GOT3 (cell line): ENCODE results near the gene TCERG1L.

Experiments used
- DNase-seq: peaks from one replicate; lab custom pipeline; 2025; ENCODE audit warnings: mixed read lengths; lab: John Stamatoyannopoulos, UW

Gene TCERG1L

GRCh38 chr10:131316321-131317075 lies 5.0 kb upstream of the TCERG1L start:
- DNase-seq, result no peak

DNA sequence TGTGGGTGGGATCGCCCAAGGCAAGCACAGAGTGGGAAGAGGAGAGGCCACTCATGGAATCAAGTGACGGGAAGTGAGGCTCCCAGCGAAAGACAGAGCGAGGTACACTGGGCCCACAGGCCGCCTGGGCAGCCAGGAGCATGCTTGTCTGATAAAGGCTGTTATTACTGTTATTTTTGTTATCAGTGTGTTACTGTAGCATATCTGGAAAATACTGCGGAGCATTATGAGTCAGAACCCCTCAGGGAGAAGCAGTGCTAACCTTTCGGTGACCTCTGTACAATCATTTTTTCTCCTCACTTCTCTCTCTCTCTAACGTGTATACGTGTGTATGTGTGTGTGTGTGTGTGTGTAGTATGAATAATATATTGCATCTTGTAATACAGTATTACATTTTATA lies 3.8 kb upstream of the TCERG1L start:
- no peak for DNase-seq

GRCh38 chr10:131314799-131315198 lies 3.3 kb upstream of the TCERG1L start:
- DNase-seq, result no peak

GRCh38 chr10:131314148-131314547 lies 2.6 kb upstream of the TCERG1L start:
- DNase-seq, result no peak

DNA sequence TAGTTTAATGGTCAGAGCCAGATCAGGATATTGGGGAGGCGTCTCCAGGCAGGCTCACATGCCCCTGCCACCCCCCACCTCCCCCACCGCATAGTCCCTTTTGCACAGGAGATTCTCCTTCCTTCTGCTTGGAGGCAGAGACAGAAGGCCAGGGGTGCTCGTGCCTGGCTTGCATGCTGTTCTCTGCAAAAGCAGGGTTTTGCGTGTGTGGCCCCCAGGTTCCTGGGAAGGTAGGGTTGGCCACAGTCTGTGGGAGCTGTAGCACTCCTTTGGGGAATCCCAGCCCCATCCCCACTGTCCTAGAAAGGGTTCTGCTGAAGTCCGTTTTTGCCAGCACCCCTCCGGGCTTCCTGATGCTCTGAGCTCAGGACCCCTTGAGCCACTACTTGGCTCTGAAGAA lies 1.9 kb upstream of the TCERG1L start:
- no peak for DNase-seq

DNA sequence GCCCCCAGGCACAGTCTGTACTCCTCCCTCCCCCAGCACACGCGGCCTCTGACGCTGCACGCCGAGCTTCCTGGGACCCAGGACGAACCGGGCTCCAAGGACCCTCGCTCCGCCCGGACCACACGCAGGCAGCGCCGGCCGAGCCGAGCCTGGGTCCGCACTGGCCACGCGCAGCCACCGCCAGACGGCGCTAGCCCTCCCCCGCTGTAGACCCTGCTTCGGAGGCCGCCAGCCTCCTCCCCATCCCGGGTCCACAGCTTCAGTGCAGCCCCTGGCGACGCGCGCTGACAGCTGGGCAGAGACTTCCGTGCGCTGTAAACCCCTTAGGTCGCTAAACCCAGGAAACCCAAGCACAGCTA lies 936 bp upstream of the TCERG1L start:
- DNase-seq, result no peak

GRCh38 chr10:131311402-131311660 lies 190 bp downstream of the TCERG1L start:
- DNase-seq, result no peak

DNA sequence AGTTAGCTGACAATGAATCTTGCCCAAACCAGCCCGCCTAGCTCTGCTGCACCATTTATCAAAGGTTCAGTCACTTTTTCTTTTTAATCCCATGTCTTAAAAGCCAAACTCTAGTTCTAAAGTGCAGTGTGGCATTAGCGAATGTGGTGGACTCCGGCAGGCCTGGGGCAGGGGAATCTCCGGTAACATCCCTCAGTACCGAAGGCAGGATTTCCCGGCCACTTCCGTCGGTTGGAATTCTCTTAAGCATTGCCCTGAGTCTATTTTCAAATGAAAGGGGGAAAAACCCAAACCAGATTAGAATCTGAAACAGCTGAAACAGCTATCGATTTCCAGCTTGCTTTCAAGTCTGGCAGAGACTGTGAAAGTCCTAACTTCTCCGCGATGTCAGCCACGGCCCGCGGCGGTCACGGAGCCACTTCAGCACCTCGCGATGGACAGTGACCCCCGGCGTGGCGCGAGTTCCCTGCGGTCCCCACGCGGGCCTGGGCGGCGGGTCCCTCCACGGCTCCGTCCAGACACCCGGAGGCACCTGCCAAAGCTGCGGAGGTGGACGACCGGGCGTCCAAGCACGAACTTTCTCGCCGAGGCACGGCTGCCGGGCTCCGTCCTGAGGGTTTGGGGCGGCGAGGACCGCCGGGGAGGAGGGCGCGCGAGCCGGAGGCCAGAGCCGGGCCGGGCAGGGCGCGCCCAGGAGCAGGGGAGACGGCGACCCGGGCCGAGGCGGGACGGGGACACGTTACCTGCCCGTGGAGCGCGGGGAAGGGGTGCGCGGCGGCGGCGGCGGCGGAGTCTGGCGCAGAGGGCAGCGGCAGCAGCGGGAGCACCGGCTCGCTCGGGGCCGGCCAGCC lies 745 bp downstream of the TCERG1L start:
- no peak for DNase-seq

DNA sequence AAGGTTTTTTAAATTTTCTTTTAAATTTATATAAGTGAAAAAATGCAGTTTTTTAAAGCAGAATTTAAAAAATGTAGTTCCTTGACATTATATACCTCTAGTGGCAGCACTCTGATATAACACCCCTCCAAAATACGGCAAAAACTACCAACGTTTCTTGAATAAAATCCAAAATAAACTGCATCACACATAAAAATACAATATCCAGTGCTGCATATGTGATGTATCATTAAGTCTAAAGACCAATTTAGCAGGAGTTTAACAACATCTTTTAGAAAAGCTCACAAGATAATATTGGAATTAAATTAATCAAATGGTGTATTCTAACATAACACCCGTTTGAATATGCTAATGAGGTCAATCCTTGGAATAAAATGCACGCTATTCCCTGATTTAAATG lies 1.4 kb downstream of the TCERG1L start:
- DNase-seq, result no peak

GRCh38 chr10:131300508-131300907 lies 11.0 kb downstream of the TCERG1L start:
- DNase-seq, result no peak

GRCh38 chr10:131290781-131291180 lies 20.7 kb downstream of the TCERG1L start:
- no peak for DNase-seq

GRCh38 chr10:131288648-131289047 lies 22.9 kb downstream of the TCERG1L start:
- DNase-seq, result no peak

- DNase-seq, result no peak
These were observed 28.6 kb downstream of the TCERG1L start for GRCh38 chr10:131282961-131283360.

DNA sequence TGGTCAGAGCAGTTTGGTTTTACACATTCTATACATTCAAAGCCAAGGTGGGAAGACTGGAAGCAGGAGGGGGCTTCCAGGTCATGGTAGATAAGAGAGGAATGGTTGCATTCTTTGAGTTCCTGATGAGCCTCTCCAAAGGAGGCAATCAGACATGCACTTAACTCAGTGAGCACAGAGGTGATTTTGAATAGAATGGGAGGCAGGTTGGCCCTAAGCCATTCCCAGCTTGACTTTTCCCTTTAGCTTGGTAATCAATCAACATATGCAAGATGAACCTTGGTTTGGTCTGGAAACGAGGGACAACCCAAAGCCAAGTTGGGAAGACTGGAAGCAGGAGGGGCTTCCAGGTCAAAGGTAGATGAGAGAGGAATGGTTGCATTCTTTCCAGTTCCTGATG lies 31.4 kb downstream of the TCERG1L start:
- DNase-seq, result no peak

DNA sequence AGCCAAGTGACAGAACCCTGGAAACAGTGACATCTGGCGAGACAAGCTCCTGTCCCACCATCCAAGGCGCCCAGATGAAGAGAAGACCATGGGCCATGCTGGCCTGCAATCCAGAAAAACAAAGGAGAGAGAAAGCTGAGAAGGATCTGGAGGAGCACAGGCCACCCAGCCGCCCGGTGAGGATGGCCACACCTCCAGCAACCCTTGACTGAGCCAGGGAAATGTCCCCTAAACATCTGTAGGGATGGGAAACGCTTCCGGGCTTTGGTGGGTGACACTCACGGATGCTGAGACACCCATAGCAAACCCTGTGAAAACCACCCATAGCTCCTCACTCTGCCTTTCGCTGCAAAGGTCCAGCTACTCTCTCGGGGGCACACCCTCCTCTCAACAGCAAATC lies 32.0 kb downstream of the TCERG1L start:
- no peak for DNase-seq

DNA sequence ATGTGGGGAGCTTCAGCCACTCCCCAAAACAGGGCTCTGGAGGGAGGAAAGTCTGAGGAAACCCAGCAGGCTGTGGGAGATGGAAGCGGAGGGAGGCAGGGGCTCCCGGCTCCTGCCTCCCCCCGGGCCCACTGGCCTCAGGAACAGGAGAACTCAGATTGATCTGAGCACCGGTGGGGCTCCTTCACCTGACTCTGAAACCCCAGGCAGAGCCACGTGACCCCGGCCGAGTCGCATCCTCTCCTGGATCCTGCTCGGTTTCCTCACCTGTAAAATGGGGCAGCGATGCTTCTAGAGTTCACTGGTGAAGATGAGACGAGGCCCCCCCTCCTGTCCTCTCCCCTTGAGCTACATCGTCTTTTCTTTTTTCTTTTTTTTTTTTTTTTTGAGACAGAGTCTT lies 33.6 kb downstream of the TCERG1L start:
- DNase-seq, result no peak

DNA sequence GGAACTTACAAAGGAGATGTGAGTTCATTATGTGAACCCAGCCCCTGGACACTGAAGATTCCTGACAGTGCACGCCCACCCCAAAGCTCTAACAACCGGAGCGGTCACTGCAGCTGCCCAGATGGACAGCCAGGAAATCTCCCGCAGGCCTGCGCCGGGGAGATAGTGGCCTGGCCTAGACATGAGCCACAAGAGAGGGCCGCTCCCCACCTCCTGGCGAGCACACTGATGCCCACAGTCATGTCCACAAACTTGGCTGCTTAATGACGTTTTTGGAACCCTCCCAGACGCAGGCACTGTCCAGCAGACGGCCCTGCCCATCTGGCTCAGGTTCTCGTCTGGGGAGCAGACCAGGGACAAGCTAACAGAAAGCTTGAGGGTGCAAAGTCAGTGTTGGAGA lies 34.2 kb downstream of the TCERG1L start:
- no peak for DNase-seq

DNA sequence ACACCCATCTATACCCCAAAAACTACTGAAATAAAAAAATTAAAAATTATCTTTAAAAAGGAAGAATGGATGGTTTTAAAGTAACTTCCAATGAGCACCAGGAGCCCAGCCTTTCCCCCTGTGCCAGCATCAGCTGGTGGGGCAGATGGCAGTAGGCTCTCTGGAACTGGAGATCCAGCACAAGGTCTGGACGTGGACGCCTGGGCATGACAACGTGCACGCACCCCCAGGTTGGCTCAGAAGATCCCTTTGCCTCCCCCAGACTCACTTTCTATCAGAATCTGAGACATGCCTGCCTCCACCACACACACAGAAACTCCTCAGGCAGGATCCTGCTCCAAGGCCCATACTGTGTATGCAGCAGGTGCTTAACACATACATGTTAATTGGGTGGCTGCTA lies 35.8 kb downstream of the TCERG1L start:
- DNase-seq, result no peak

- DNase-seq, result no peak
These were observed 36.6 kb downstream of the TCERG1L start for GRCh38 chr10:131274883-131275282.

DNA sequence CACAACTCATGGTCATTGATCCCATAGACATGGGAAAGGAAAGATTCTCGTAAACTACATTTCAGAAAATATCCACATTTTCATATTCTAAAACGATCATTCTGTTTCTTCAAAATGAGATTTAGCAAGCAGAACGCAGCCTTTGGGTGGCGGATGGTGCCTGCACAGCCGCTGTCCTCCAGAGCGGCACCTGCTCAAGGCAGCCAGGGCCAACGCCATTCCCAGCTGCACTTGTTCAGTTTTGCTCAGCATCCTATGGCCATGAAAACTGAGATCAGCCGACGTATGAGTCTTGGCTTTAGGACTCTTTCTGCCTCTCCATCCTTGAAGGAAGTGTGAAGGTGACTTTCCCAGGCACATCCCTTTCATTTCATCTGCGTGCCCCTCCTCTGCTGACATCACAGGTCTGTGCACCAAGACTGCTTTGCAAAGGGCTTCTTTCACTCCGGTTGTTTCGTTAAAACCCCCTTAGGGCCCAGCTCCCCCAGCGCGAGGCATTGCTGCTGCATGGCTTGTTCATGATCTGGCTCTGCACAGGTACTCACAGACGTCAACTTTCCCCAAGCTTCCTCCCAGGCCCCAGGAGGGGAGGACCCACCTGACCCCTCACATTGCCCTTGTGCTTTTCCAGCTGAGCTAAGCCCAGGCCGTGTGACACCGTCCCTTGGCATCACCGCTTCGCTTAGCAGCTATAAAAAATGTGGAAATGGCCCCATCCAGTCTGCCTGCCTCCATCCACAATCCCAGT lies 37.2 kb downstream of the TCERG1L start:
- DNase-seq, result no peak

DNA sequence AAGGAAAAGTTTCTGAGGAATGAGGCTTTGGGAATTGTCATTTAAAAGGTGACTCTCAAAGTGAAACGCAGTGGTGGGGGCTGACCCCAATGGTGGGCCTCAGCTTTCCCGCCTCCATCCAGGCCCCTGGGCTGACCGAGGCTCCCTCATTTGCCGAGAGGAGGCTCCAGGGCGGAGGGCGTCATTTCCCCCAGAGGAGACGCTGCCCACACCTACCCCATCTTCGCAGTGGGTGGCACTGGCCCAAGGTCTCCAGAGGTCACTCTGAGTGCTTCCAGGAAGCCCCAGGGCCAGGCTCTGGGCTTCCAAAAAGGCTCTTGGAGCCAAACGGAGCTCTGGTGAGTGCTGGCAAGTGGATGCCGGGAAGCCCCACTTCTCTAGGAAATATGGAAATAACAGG lies 38.0 kb downstream of the TCERG1L start:
- DNase-seq, result no peak

DNA sequence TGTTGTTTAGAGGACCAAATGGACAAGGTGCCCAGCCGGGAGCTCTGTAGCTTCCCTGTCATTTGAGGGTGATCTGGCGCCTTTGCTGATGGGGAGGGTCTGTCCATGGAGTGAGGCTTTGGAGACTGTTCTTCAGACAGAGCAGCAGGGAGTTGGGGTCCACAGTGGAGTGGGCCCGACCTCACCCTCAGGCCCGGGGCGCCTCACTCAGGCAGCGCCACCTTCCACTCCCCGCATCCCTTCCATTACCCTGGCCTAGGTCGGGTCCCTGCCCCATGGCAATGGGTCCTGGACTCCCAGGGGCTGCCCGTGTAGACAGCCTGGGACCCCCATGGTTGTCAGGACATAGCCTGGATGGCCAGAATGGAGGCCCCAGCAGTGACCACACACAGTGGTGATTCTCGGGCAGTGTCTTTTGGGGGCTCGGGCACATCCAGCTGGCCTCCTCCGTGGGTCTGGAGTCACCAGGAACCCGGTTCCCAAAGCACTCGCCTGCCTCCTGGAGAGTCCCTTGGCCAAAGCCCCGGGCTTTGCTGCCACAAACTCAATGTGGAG lies 38.5 kb downstream of the TCERG1L start:
- no peak for DNase-seq

DNA sequence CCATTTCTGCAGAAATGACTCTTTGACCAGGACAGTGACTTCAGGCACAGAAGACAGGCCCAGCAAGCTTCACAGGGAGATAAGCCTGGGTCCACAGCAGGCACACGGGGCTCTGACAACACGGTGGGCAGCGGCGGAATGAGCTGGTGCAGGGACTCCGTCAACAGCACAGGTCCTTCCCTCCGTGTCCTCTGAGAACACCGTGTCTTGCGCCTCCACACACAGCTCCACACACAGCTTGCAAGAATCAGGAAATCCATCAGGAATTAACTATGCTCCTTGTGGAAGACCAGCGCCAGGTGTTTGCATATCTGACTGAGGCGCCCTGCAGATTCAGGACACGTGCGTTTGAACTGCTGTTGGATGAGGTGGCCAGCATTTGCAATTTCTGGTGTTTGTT lies 39.6 kb downstream of the TCERG1L start:
- no peak for DNase-seq
